Activated T-helper 2 cell treated with anti-CD3 and anti-CD28 coated beads, Interferon-gamma antibody, Interleukin-2, Interleukin-4, amounts not matched to agents 10 μg/mL and 5 μg/mL and 100 μg/mL, durations not matched to agents 14 hours and 24 hours and 36 hours (primary cell): ENCODE measurements around the gene SNRK. TPM values are rescaled to one million over a fixed set of nuclear protein-coding genes. Genes with fewer than 3 reads are reported as not detected.

Experiments
- DNase-seq: peaks from one replicate; pipeline ENCODE4 v3.0.0; 2021; ENCODE audit warnings: low spot score
- H3K27ac Mint-ChIP-seq: one replicate; pipeline ENCODE4 v1.8.0; 2021; ENCODE audit warnings: mixed read lengths
- H3K27me3 Mint-ChIP-seq: one replicate; pipeline ENCODE4 v1.8.0; 2021; ENCODE audit warnings: low read depth, mixed read lengths
- H3K36me3 Mint-ChIP-seq: one replicate; pipeline ENCODE4 v1.8.0; 2021; ENCODE audit warnings: low read depth, mixed read lengths
- H3K4me1 Mint-ChIP-seq: one replicate; pipeline ENCODE4 v1.8.0; 2021; ENCODE audit warnings: low read depth, mixed read lengths
- H3K4me3 Mint-ChIP-seq: one replicate; pipeline ENCODE4 v1.8.0; 2021; ENCODE audit warnings: low read depth, mild to moderate bottlenecking, moderate library complexity, mixed read lengths
- H3K9me3 Mint-ChIP-seq: one replicate; pipeline ENCODE4 v1.8.0; 2021; ENCODE audit warnings: mixed read lengths
- intact Hi-C: fragments of 100-400 bp; cut with micrococcal nuclease; formaldehyde crosslinking; loops from one replicate; pipeline ENCODE4 v1.15.1; 2023
- total RNA-seq: library from RNA; stranded (reverse); gene quantifications from 2 replicates; pipeline ENCODE4 v1.2.3, GENCODE V29; 2022

Gene SNRK
- total RNA-seq, 1 donor from 2014 or later: 28.7 TPM

GRCh38 chr3:43323541-43323940 lies 37.2 kb downstream of the SNRK start:
- no peaks in the 10 kb centered on the region for H3K27me3 Mint-ChIP-seq
- peaks cover 60% of the 10 kb centered on the region for H3K36me3 Mint-ChIP-seq
- H3K4me3 Mint-ChIP-seq: no peak overlapping the region

GRCh38 chr3:43326891-43327581 lies 40.7 kb downstream of the SNRK start:
- Mint-ChIP-seq H3K9me3 (peaks cover 3% of the 10 kb centered on the region), H3K4me1 (peaks cover 36% of the 10 kb centered on the region), H3K27ac (peak overlapping the region; percentile 56), H3K27me3 (no peaks in the 10 kb centered on the region), H3K4me3 (no peak overlapping the region), H3K36me3 (peaks cover 58% of the 10 kb centered on the region)
- intact Hi-C loops: loop anchor here (2.0 to 5.0 kb wide), 2 partner anchors 20 to 40 kb away; partner anchors contain the start of gene SNRK
- no peak for DNase-seq

More at GRCh38 chr3:43323541-43323940, 37.2 kb downstream of the SNRK start:
- H3K4me1 Mint-ChIP-seq: peaks cover 36% of the 10 kb centered on the region
- H3K9me3 Mint-ChIP-seq: peaks cover 3% of the 10 kb centered on the region
- intact Hi-C loops: no loop called here
- DNase-seq: no peak
- H3K27ac Mint-ChIP-seq: no peak overlapping the region

- Mint-ChIP-seq H3K36me3 (peaks cover 58% of the 10 kb centered on the region), H3K27ac (no peak overlapping the region), H3K4me1 (peaks cover 36% of the 10 kb centered on the region), H3K9me3 (peaks cover 4% of the 10 kb centered on the region), H3K4me3 (no peak overlapping the region), H3K27me3 (no peaks in the 10 kb centered on the region)
- no peak for DNase-seq
- intact Hi-C loops: loop anchor here (2.0 to 5.0 kb wide), 2 partner anchors 19 to 40 kb away; partner anchors contain the start of gene SNRK
Measured at GRCh38 chr3:43327582-43327979, 41.2 kb downstream of the SNRK start.

GRCh38 chr3:43328653-43329052 lies 42.3 kb downstream of the SNRK start:
- Mint-ChIP-seq H3K27ac (peak overlapping the region; percentile 14), H3K9me3 (peaks cover 4% of the 10 kb centered on the region), H3K4me1 (peaks cover 34% of the 10 kb centered on the region), H3K27me3 (no peaks in the 10 kb centered on the region), H3K4me3 (no peak overlapping the region), H3K36me3 (peaks cover 57% of the 10 kb centered on the region)
- intact Hi-C loops: loop anchor here (5.0 kb wide), 1 partner anchor 41 kb away; the partner anchor contains the start of gene SNRK
- no peak for DNase-seq

- DNase-seq: no peak
- no peaks in the 10 kb centered on the region for H3K27me3 Mint-ChIP-seq
- H3K4me1 Mint-ChIP-seq: peaks cover 28% of the 10 kb centered on the region
- no peak overlapping the region for H3K27ac Mint-ChIP-seq
- no peak overlapping the region for H3K4me3 Mint-ChIP-seq
- intact Hi-C loops: no loop called here
- H3K36me3 Mint-ChIP-seq: peaks cover 70% of the 10 kb centered on the region
- H3K9me3 Mint-ChIP-seq: peaks cover 16% of the 10 kb centered on the region
Measured at GRCh38 chr3:43330981-43331380, 44.6 kb downstream of the SNRK start.

- no peaks in the 10 kb centered on the region for H3K27me3 Mint-ChIP-seq
- H3K9me3 Mint-ChIP-seq: peaks cover 20% of the 10 kb centered on the region
- peaks cover 71% of the 10 kb centered on the region for H3K36me3 Mint-ChIP-seq
- no peak for DNase-seq
- H3K4me1 Mint-ChIP-seq: peaks cover 24% of the 10 kb centered on the region
- H3K27ac Mint-ChIP-seq: no peak overlapping the region
- no peak overlapping the region for H3K4me3 Mint-ChIP-seq
- intact Hi-C loops: no loop called here
Measured at GRCh38 chr3:43331381-43331780, 45.0 kb downstream of the SNRK start.

- Mint-ChIP-seq H3K9me3 (peaks cover 41% of the 10 kb centered on the region), H3K4me1 (peaks cover 5% of the 10 kb centered on the region), H3K4me3 (no peak overlapping the region), H3K27ac (no peak overlapping the region), H3K27me3 (no peaks in the 10 kb centered on the region), H3K36me3 (peaks cover 87% of the 10 kb centered on the region)
- no peak for DNase-seq
- intact Hi-C loops: no loop called here
Measured at GRCh38 chr3:43334976-43335375, 48.6 kb downstream of the SNRK start.

- H3K4me3 Mint-ChIP-seq: no peak overlapping the region
- H3K27ac Mint-ChIP-seq: no peak overlapping the region
- DNase-seq: no peak
- no peaks in the 10 kb centered on the region for H3K27me3 Mint-ChIP-seq
- intact Hi-C loops: no loop called here
- peaks cover 5% of the 10 kb centered on the region for H3K4me1 Mint-ChIP-seq
- peaks cover 88% of the 10 kb centered on the region for H3K36me3 Mint-ChIP-seq
- peaks cover 45% of the 10 kb centered on the region for H3K9me3 Mint-ChIP-seq
Measured at GRCh38 chr3:43335799-43336198, 49.5 kb downstream of the SNRK start.

GRCh38 chr3:43338295-43338694 lies 52.0 kb downstream of the SNRK start:
- peaks cover 91% of the 10 kb centered on the region for H3K36me3 Mint-ChIP-seq
- no peak overlapping the region for H3K4me3 Mint-ChIP-seq
- H3K27me3 Mint-ChIP-seq: no peaks in the 10 kb centered on the region
- no peak for DNase-seq
- H3K4me1 Mint-ChIP-seq: peaks cover 6% of the 10 kb centered on the region
- intact Hi-C loops: no loop called here
- no peak overlapping the region for H3K27ac Mint-ChIP-seq
- peaks cover 41% of the 10 kb centered on the region for H3K9me3 Mint-ChIP-seq

GRCh38 chr3:43340403-43340802 lies 54.1 kb downstream of the SNRK start:
- H3K9me3 Mint-ChIP-seq: peaks cover 34% of the 10 kb centered on the region
- H3K27ac Mint-ChIP-seq: no peak overlapping the region

GRCh38 chr3:43341788-43342187 lies 55.4 kb downstream of the SNRK start:
- no peak overlapping the region for H3K4me3 Mint-ChIP-seq
- peaks cover 21% of the 10 kb centered on the region for H3K9me3 Mint-ChIP-seq
- H3K27me3 Mint-ChIP-seq: no peaks in the 10 kb centered on the region
- H3K4me1 Mint-ChIP-seq: peaks cover 35% of the 10 kb centered on the region
- no peak for DNase-seq
- H3K27ac Mint-ChIP-seq: no peak overlapping the region
- intact Hi-C loops: no loop called here
- peaks cover 91% of the 10 kb centered on the region for H3K36me3 Mint-ChIP-seq

More at GRCh38 chr3:43340403-43340802, 54.1 kb downstream of the SNRK start:
- intact Hi-C loops: no loop called here
- peaks cover 22% of the 10 kb centered on the region for H3K4me1 Mint-ChIP-seq
- H3K27me3 Mint-ChIP-seq: no peaks in the 10 kb centered on the region
- H3K36me3 Mint-ChIP-seq: peaks cover 92% of the 10 kb centered on the region
- H3K4me3 Mint-ChIP-seq: no peak overlapping the region
- no peak for DNase-seq

GRCh38 chr3:43343185-43343584 lies 56.8 kb downstream of the SNRK start:
- Mint-ChIP-seq H3K27ac (peak overlapping the region; percentile 12), H3K9me3 (peaks cover 13% of the 10 kb centered on the region), H3K36me3 (peaks cover 91% of the 10 kb centered on the region), H3K4me1 (peaks cover 46% of the 10 kb centered on the region), H3K27me3 (no peaks in the 10 kb centered on the region), H3K4me3 (no peak overlapping the region)
- no peak for DNase-seq
- intact Hi-C loops: no loop called here

- peaks cover 7% of the 10 kb centered on the region for H3K9me3 Mint-ChIP-seq
- no peak overlapping the region for H3K27ac Mint-ChIP-seq
- intact Hi-C loops: no loop called here
- H3K36me3 Mint-ChIP-seq: peaks cover 91% of the 10 kb centered on the region
- no peak overlapping the region for H3K4me3 Mint-ChIP-seq
- no peaks in the 10 kb centered on the region for H3K27me3 Mint-ChIP-seq
- peaks cover 51% of the 10 kb centered on the region for H3K4me1 Mint-ChIP-seq
- no peak for DNase-seq
Measured at GRCh38 chr3:43343815-43344214, 57.5 kb downstream of the SNRK start.
